A172 (cell line): Measurements from ENCODE around the gene SORCS2. TPM values are rescaled to one million over a fixed set of nuclear protein-coding genes. Genes with fewer than 3 reads are reported as not detected.

Source experiments
- DNase-seq: peaks from one replicate; pipeline ENCODE4 v3.0.0-alpha.2; 2015; ENCODE audit warnings: low spot score
- total RNA-seq: library from RNA; depleted of rRNA; stranded (reverse); fragments of >200 nt; shearing (Covaris generic); gene quantifications from 2 replicates; pipeline ENCODE4 v1.2.3, GENCODE V29; 2014

Gene SORCS2
- total RNA-seq, 1 experiment from 2014 or later, result 0.78 TPM

DNA sequence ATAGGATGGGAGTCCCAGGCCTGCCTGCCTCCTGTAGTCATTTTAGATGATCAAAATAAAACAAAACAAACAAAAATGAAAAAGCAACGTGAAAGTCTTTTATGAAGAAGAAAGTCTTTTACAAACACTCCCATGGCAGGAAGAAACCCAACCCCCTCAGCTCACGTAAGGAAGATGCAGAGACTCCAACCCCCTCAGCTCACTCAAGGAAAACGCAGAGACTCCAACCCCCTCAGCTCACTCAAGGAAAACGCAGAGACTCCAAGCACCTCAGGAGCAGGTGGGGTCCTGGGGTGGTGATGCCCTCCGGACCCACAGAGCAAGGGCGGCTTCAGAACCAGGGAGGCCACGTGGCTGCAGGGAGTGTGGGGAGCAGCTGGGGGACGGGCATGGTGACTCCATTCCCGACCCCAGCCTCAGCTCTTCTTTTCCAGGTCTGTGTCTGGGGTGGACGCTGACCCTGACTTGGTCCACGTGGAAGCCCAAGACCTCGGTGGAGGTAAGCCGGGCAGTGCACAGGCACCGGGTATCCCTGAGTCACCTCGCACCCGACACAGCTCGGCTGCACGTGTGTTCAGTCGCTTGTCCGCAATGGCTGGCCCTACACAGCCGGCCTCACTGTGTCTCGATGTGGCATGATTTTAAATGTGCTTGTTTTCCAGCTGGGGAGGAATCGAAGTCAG lies 468.9 kb downstream of the SORCS2 start:
- DNase-seq, result no peak

DNA sequence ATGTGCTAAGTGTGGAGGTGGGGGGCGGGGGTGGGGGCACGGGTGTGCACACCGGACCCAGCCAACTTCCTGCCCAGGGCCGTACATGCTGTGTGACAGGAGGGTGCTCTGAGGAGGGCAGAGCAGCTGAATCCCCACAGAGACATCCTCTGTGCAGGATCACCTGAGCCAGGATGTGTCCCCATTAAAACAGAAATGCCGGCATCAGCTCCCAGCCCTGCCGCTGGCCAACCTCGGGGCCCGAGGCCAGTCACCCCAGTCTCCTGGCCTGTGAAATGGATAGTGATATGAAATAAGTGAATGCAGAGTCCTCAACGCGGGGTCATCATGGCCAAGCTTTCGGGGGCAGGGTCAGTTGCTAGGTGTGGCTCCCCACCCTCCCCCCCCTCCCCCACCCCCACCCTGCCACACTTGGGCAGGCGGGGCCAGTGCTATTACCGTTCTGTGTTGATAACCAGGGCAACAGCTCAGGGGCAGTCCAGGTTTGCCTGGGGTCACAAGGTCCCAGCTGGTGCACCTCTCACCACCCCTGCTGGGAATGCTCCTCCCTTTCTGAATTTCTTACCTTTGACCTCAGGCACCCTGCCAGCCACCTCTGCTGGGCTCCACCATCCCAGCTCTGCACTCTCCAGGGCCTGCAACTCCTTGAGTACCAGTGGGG lies 469.6 kb downstream of the SORCS2 start:
- DNase-seq, result no peak

GRCh38 chr4:7662507-7662846 lies 470.1 kb downstream of the SORCS2 start:
- DNase-seq, result no peak

- DNase-seq, result no peak
Measured at GRCh38 chr4:7663075-7663541, 470.8 kb downstream of the SORCS2 start.

DNA sequence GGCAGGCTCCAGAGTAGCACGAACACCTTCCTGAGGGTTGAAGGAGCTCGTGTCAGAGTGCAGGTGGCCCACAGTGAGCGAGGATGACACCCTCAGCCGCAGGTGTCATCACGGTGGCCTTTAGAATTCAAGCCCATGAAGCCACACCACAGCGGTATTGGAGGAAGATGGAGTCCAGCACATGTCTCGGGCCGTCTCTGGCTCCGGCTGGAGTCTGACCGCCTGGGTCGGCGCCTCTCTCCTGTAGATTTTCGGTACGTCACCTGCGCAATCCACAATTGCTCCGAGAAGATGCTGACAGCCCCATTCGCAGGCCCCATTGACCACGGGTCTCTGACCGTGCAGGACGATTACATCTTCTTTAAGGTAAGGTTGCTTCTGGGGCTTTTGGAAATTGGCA lies 471.8 kb downstream of the SORCS2 start:
- no peak for DNase-seq

GRCh38 chr4:7665321-7665720 lies 473.0 kb downstream of the SORCS2 start:
- no peak for DNase-seq

- no peak for DNase-seq
Measured at GRCh38 chr4:7666011-7666410, 473.7 kb downstream of the SORCS2 start.

- DNase-seq, result no peak
Measured at GRCh38 chr4:7666744-7667143, 474.4 kb downstream of the SORCS2 start.

DNA sequence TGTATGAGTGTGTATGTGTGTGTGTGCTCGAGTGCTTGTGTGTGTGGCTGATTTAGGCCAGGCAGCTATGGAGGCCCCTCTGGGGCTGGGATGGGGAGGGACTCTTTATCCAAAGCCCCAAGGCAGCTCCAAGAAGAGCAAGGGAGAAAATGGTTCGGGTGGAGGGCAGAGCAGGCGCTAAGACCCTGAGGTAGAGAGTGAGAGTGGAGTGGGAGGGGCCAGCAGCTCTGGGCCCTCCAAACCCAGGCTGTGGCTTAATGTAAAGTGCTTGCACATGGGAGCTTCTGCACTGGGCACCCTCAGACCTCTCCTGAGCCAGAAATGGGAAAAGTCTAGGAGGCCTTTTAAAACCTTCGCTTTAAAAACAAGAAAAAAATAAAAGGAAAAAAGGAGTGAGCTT lies 475.9 kb downstream of the SORCS2 start:
- no peak for DNase-seq

DNA sequence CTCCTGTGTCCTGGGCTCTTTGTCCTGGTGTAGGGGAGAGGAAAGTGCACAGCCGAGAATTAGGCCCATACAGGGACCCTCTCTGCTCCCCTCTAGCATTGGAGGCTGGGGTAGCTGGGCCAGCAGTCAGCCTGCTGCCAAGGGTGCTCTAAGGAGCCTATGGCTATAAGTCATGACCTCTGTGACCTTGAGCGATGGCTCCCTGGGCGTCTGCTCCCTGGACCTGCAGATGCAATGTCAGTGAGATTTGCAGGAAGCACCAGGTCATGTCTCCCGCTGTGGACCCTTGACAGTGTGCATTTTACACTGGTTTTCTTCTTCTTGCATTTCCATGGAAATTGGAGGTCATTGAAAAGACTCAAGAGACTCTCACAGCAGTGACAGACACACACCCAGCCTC lies 476.5 kb downstream of the SORCS2 start:
- no peak for DNase-seq

GRCh38 chr4:7672601-7673000 lies 480.3 kb downstream of the SORCS2 start:
- DNase-seq, result no peak

DNA sequence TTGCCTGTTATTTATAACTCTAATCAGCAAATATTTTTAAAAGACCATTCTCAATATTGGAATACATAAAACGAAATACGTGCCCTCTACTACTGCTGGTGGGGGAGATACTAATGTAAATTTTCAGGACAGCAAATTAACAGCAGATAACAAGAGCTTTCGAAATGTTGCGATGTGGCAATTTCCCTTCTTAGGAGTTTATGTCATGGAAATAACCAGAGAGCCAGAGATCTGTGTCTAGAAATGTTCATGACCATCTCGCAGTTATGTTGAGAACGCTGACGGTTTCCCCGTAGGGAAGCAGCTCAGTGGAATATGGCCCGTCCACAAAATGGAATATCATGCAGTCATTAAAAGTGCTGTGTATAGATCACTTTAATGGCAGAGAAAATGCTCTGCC lies 480.8 kb downstream of the SORCS2 start:
- DNase-seq, result no peak

DNA sequence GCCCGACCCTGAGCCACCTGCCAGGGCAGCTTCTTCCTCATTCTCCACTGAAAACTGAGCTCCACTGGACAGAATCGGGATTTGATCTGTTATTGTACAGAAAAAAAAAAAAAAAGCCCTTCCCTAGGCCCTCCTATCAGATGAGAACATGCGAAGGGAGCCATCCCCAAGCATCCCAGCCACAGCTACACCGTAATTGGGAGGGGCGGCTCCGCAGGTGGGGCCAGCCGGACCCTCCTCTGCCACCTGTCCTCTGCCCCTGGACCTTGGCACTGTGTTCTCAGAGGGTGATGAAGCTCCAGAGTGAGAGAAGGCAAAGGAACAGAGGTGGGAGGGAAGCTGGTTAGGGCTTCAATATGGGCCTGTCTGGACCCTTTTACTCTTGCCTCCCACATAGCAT lies 482.4 kb downstream of the SORCS2 start:
- DNase-seq, result no peak

GRCh38 chr4:7675136-7675535 lies 482.8 kb downstream of the SORCS2 start:
- no peak for DNase-seq

GRCh38 chr4:7675612-7676320 lies 483.4 kb downstream of the SORCS2 start:
- DNase-seq, result no peak

DNA sequence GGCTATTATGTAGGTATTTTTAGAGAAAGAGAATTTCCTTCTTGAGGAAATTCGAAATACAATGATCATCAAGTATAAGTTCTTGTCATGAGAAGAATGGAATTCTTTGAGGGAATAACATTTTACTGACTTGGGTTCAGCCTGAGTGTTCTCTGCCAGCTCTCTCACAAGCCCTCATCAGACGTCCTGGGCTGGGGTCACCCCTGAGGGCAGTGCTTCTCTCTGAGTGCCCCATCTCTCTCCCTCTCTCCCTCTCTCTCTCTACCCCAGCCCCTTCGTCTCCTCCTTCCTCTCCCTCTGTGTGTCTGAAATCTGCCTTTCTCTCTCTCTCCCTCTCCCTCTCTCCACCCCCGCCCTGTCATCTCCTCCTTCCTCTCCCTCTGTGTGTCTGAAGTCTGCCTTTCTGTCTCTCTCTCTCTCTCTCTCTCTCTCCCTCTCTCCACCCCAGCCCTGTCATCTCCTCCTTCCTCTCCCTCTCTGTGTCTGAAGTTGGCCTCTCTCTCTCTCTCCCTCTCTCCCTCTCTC lies 484.1 kb downstream of the SORCS2 start:
- DNase-seq, result no peak

- DNase-seq, result no peak
Measured at GRCh38 chr4:7677086-7677485, 484.7 kb downstream of the SORCS2 start.

DNA sequence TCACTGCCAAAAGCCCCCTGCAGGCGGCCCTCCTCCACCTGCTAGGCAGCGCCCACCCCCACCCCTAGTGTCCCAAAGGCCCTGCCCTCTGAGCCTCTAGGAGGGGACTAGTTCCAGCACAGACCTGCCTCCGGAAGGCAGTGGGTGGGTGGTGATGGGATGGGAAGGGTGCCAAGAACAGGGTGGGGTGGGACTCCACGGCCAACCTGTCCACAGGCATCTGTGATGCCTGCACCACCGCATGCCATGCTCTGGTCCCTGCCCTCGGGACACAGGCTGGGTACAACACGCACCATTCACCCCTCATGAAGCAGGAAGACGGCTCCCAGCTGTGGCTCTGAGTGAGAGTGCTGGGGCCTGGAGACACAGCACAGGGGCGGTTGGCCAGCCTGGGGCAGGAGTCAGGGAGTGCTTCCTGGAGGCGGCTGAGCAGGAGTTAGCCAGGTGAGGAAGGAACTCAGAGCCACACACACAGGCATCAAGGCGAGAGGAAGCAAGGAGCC lies 485.5 kb downstream of the SORCS2 start:
- no peak for DNase-seq

GRCh38 chr4:7678318-7678852 lies 486.0 kb downstream of the SORCS2 start:
- no peak for DNase-seq

DNA sequence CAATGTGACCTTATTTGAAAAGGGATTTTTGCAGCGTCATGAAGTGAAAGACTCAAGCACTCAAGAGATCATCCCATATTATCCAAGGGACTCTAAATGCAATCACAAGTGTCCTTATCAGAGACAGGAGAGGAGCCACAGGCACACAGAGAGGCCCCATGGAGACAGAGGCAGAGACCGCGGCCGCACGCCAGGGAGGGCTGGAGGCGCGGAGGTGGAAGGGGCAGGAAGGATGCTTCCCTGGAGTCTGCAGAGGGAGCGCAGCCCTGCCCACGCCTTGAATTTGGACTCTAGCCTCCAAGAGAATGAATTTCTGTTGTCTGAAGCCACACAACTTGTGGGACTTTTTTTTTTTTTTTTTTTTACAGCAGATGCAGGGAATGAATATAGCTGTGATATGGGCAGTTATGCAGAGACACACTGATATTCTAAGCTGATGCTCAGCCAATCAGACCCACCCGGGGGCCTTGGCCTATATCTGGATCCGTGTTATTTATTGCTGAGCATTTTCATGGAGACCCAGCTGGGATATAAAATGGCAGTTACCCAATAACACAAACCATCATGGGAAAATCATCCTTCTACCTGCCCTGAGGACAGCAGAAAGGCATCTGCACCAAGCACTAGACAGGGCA lies 487.2 kb downstream of the SORCS2 start:
- DNase-seq, result no peak

DNA sequence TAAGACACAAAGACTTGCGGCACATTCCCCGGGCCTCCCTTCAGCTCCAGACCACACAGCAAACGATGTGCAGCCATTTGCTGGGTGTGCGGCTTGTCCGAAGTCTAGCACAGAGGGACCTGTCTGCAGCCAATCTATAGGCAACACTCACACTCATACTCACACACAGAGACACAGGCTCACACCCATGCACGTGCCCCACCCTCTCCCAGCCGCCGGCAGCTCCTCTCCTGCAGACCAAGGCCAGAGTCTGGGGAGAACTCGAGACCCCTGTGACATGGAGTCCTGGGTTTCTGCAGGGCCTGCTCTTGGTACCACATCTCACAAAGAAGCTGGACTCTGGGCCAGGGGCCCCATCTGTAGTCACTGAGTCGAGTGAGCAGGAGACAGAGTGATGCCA lies 487.8 kb downstream of the SORCS2 start:
- DNase-seq, result no peak

DNA sequence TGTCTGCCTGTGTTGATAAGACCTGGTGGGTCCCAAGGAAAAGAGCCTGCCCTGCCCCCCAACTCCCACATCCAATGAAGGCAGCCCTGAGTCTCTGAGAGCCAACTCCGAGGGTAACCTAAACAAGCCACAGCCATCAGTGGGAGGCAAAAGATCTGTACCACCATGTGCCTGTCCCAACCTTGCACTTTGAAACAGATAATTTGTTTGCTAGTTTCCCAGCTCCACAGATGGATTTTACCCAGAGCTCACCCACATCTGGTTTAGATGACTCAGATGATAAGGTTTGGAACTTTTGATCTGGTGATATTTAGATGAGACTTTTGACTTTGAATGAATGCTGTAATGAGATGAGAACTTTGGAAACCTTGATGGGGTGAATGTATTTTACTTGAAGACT lies 488.4 kb downstream of the SORCS2 start:
- DNase-seq, result no peak
